GM04504 (cell line): ENCODE results near the gene COP1.

Experiments used
- DNase-seq: peaks from one replicate; pipeline ENCODE4 v3.0.0-alpha.2; 2012; ENCODE audit warnings: low read depth

The COP1 gene

DNA sequence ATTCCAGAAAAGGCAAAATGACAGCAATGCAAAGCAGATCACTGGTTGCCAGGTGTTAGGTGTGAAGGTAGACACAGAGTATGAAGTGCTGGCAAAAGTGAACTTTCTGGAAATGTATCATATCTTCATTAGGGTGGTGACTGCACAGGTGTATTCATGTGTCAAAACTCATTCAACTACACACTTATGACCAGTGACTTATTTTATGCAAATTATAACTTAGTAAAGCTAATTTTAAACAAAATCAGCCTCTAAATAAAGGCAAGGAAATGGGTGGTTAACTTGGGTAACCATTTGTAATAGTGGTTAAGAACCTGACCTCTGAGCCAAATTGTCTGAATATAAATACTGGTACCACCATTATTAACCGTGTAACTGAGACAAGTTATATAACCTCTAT, 7.4 kb downstream of the COP1 start:
- DNase-seq, result no peak

DNA sequence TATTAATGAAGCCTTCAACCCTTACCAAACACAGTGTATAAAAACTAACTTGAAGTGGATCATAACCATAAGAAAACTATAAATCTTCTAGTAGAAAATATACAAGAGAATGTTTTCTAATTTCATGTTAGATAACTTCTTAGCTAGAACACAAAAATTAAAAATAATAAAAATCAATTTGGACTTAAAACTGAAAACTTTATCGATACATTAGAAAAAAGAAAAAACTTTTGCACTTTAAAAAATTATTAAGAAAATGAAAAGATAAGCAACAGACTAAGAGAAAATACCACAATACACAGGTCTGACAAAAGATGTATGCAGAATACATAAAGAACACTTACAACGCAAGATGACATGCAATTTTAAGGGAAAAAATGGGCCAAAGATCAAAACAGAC, 8.7 kb downstream of the COP1 start:
- no peak for DNase-seq

DNA sequence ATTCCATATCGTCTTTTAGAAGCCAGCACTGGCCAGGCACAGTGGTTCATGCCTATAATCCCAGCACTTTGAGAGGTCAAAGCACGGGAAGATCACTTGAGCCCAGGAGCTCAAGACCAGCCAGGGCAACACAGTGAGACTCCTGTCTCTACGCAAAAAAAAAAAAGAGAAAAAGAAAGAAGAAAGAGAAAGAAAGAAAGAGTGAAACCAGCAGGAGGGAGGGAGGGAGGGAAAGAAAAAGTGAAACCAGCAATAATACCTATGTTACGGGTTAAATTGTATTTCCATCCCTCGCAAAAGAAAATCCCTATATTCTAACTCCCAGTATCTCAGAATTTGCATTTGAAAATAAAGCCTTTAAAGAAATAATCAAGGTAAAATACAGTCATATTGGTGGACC, 10.4 kb downstream of the COP1 start:
- DNase-seq, result no peak

GRCh38 chr1:176195547-176195946, 11.5 kb downstream of the COP1 start:
- DNase-seq, result no peak

DNA sequence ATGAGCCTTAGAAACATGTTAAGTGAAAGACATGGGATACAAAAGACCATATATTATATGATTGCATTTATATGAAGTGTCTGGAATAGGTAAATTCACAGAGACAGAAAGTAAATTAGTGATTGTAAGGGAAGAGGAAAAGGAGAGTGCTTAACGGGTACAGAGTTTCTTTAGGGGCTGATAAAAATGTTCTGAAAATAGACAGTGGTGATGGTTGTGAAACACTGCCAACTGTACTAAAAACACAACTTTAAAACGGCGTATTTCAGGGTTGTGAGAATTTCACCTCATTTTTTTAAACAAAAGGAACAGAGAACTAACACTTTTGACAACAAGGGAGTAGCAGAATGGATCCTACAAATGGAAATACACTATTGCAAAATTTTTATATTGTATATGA, 13.4 kb downstream of the COP1 start:
- DNase-seq, result no peak

DNA sequence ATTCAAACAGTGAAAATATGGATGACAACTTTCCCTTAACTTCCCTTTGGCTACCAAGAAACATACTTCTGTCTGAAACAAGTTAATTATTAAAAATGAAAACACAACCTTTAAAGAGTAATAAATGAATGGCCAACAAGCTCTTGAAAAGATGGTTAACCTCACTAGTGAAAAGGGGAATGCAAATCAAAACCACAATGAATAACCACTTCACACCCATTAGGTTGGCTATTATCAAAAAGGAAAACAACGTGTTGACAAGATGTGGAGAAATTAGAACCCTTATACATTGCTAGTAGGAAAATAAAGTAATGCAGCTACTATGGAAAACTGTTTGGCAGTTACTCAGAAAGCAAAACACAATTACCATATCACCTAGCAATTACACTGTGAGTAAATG, 14.1 kb downstream of the COP1 start:
- no peak for DNase-seq

GRCh38 chr1:176188604-176189003, 18.5 kb downstream of the COP1 start:
- DNase-seq, result no peak

DNA sequence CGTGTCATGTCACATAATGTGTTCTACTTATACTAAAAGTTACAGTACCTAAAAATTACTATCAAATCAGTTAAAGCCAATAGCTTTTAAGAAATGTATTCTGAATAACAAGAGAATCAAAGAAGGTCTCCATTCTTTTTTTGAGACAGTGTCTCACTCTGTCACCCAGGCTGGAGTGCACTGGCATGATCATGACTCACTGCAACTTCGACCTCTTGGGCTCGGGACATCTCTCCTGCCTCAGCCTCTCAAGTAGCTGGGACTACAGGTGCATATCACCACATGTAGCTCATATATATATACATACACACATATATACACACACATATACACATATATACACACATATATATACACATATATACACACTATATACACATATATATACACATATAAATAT, 20.1 kb downstream of the COP1 start:
- DNase-seq, result no peak

GRCh38 chr1:176183618-176184017, 23.5 kb downstream of the COP1 start:
- DNase-seq, result no peak

- no peak for DNase-seq
These were observed 28.8 kb downstream of the COP1 start for GRCh38 chr1:176178316-176178715.

DNA sequence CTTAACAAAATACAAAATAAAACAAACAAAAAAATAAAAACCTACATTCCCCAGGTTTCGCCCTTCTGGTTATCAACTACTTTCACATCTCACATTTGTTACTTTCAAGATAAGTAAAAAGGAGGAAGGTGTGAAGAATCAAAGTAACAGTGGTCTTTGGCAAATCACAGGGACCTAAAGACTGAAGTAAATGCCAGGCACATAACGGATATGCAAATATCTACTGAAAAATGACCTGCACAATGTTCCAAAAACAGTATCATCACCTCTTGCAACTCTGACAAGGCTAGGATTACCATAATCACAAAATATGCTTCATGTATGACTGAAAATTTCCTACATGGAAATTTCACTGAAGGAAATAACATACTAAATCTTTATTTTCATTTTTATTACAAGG, 29.3 kb downstream of the COP1 start:
- DNase-seq, result no peak

- no peak for DNase-seq
These were observed 33.0 kb downstream of the COP1 start for GRCh38 chr1:176174108-176174507.

GRCh38 chr1:176172215-176172614, 34.9 kb downstream of the COP1 start:
- DNase-seq, result no peak

- no peak for DNase-seq
These were observed 39.9 kb downstream of the COP1 start for GRCh38 chr1:176167210-176167609.

- no peak for DNase-seq
These were observed 41.5 kb downstream of the COP1 start for GRCh38 chr1:176165573-176165972.

GRCh38 chr1:176164014-176164678, 42.9 kb downstream of the COP1 start:
- DNase-seq, result no peak

GRCh38 chr1:176159993-176160392, 47.1 kb downstream of the COP1 start:
- no peak for DNase-seq

GRCh38 chr1:176157995-176158394, 49.1 kb downstream of the COP1 start:
- DNase-seq, result no peak

- no peak for DNase-seq
These were observed 56.9 kb downstream of the COP1 start for GRCh38 chr1:176149939-176150807.

GRCh38 chr1:176144526-176144925, 62.6 kb downstream of the COP1 start:
- DNase-seq, result no peak

DNA sequence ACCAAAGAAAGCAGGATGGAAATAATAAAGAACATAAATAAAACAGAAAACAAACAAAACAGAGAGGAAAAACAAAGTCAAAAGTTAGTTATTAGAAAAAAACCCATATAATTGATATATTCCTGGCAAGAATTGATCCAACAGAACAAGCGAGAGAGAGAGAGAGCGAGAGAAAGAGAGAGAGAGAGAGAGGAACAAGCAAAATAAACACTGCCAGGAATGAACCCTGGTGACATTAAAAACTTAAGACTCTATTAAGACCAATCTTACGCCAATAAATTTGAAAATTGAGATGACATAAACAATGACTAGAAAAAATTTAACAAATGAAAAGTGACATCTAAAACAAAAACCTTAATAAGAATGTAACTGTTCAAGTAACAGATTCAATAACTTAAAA, 64.1 kb downstream of the COP1 start:
- no peak for DNase-seq

DNA sequence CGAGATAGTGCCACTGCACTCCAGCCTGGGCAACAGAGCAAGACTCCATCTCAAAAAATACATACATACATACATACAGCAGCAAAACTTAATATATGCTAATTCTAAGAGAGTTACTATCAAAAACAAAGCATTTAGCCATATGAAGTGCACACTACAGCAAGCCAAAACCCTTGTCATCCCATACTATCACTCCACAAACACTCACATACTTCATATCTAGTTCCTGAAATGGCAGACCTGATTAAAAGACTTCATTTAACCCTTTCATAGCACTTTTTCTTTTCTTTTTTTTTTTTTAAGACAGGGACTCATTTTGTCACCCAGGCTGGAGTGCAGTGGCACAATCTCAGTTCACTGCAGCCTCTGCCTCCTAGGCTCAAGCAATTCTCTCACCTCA, 65.6 kb downstream of the COP1 start:
- DNase-seq, result no peak

- no peak for DNase-seq
These were observed 70.2 kb downstream of the COP1 start for GRCh38 chr1:176136891-176137290.

DNA sequence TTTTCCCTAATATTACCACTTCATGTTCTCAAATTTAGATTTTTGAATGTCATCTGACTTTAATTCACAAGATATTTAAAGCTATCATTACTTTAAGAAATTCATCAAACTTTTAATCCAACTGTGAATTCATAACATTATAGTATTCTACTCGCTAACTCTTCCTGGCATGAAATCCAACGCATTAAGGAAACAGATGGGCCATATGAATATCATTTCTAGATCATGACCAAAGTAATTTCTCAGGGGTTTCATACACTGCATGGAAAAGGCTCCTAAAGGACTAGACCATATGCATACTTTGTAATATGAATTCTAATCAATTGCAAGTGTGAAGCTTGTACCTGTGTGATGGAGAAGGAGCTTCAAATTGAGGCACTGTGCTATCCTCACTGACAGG, 72.4 kb downstream of the COP1 start:
- no peak for DNase-seq
